Breast epithelium (tissue), 3 donors: Measurements from ENCODE around the gene ZC3H13.

Experiments
- POLR2AphosphoS5 ChIP-seq, 3 donors: sonication (generic); formaldehyde crosslinking; IDR thresholded peaks; one replicate each; pipeline ENCODE4 v1.6.1; 2017; ENCODE audit warnings: antibody characterized with exemption in 3 of 3
- TF ChIP-seq, protein P1 (sequence below), 3 donors: fragments of 450-650 bp; IDR thresholded peaks; one replicate each; pipeline ENCODE4 v1.5.1; 2016 to 2017; ENCODE audit warnings: antibody characterized with exemption in 3 of 3, mild to moderate bottlenecking in 3 of 3, moderate library complexity in 3 of 3

- no peak for TF ChIP-seq POLR2AphosphoS5 (IDR thresholded peaks at IDR 0.05)
- TF ChIP-seq, protein P1, sequence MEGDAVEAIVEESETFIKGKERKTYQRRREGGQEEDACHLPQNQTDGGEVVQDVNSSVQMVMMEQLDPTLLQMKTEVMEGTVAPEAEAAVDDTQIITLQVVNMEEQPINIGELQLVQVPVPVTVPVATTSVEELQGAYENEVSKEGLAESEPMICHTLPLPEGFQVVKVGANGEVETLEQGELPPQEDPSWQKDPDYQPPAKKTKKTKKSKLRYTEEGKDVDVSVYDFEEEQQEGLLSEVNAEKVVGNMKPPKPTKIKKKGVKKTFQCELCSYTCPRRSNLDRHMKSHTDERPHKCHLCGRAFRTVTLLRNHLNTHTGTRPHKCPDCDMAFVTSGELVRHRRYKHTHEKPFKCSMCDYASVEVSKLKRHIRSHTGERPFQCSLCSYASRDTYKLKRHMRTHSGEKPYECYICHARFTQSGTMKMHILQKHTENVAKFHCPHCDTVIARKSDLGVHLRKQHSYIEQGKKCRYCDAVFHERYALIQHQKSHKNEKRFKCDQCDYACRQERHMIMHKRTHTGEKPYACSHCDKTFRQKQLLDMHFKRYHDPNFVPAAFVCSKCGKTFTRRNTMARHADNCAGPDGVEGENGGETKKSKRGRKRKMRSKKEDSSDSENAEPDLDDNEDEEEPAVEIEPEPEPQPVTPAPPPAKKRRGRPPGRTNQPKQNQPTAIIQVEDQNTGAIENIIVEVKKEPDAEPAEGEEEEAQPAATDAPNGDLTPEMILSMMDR (IDR thresholded peaks at IDR 0.05), result no peak
These were observed 49.1 kb upstream of the ZC3H13 start for GRCh38 chr13:46101484-46102254.
